Raji (cell line): ENCODE results near the gene FBXL20.

Experiments
- POLR2A ChIP-seq: IDR thresholded peaks from 2 replicates; pipeline ENCODE4 v1.6.1; 2011; ENCODE audit warnings: low read depth, low read length, control low read depth; ENCODE audit not compliant: insufficient read depth

Gene FBXL20

GRCh38 chr17:39283098-39283497 is 118.3 kb downstream of the FBXL20 start:
- no peak for TF ChIP-seq POLR2A

- no peak for TF ChIP-seq POLR2A
These were observed 119.6 kb downstream of the FBXL20 start for GRCh38 chr17:39281806-39282205.

GRCh38 chr17:39277110-39277509 is 124.3 kb downstream of the FBXL20 start:
- TF ChIP-seq POLR2A: no peak

- TF ChIP-seq POLR2A: no peak
These were observed 125.3 kb downstream of the FBXL20 start for GRCh38 chr17:39276113-39276512.

GRCh38 chr17:39271546-39271945 is 129.9 kb downstream of the FBXL20 start:
- TF ChIP-seq POLR2A: no peak

- TF ChIP-seq POLR2A: no peak
These were observed 130.5 kb downstream of the FBXL20 start for GRCh38 chr17:39270923-39271322.

- TF ChIP-seq POLR2A: no peak
These were observed 137.3 kb downstream of the FBXL20 start for GRCh38 chr17:39264119-39264518.

- no peak for TF ChIP-seq POLR2A
These were observed 140.1 kb downstream of the FBXL20 start for GRCh38 chr17:39261286-39261685.

GRCh38 chr17:39252788-39253460 is 148.5 kb downstream of the FBXL20 start:
- TF ChIP-seq POLR2A: no peak

- TF ChIP-seq POLR2A: no peak
These were observed 149.4 kb downstream of the FBXL20 start for GRCh38 chr17:39251997-39252396.

GRCh38 chr17:39246274-39246673 is 155.2 kb downstream of the FBXL20 start:
- TF ChIP-seq POLR2A: no peak

GRCh38 chr17:39244600-39245570 is 156.5 kb downstream of the FBXL20 start:
- no peak for TF ChIP-seq POLR2A

GRCh38 chr17:39244016-39244599 is 157.3 kb downstream of the FBXL20 start:
- no peak for TF ChIP-seq POLR2A

- TF ChIP-seq POLR2A: no peak
These were observed 158.3 kb downstream of the FBXL20 start for GRCh38 chr17:39243155-39243554.

GRCh38 chr17:39240631-39241030 is 160.8 kb downstream of the FBXL20 start:
- TF ChIP-seq POLR2A: no peak

GRCh38 chr17:39239640-39240314 is 161.6 kb downstream of the FBXL20 start:
- no peak for TF ChIP-seq POLR2A
